Forelimb muscle (tissue), 1 donor: ENCODE measurements around the gene GOLGA6D. TPM values are rescaled to one million over a fixed set of nuclear protein-coding genes. Genes with fewer than 3 reads are reported as not detected.
"Not testable (repeated sequence)": the region's sequence is repeated elsewhere in the genome, so short reads cannot be mapped to it uniquely, and the experiment has no call there.

ENCODE experiments used
- DNase-seq: peaks from one replicate; pipeline ENCODE4 v3.0.0-alpha.2; 2013; ENCODE audit warnings: low read depth
- polyA plus RNA-seq: library from polyadenylated mRNA; unstranded; fragments of 120-200 nt; gene quantifications from one replicate; pipeline ENCODE4 v1.2.1, GENCODE V29; 2013; ENCODE audit not compliant: insufficient read length

The GOLGA6D gene
- polyA plus RNA-seq: 0.30 TPM

GRCh38 chr15:75282572-75282971 is at the start of gene GOLGA6D:
GOLGA6D (plus strand) TSS chr15:75282835; CDS start chr15:75282876, 41 bp downstream.
- not testable (repeated sequence) for DNase-seq

GRCh38 chr15:75233504-75234190 is 49.0 kb upstream of the GOLGA6D start:
- no peak for DNase-seq

GRCh38 chr15:75234191-75234810 is 48.3 kb upstream of the GOLGA6D start:
- DNase-seq: no peak

GRCh38 chr15:75235051-75235673 is 47.5 kb upstream of the GOLGA6D start:
- no peak for DNase-seq

GRCh38 chr15:75235760-75236729 is 46.6 kb upstream of the GOLGA6D start:
- no peak for DNase-seq

- no peak for DNase-seq
Measured at GRCh38 chr15:75237316-75237982, 45.2 kb upstream of the GOLGA6D start.

GRCh38 chr15:75238150-75238549 is 44.5 kb upstream of the GOLGA6D start:
- no peak for DNase-seq

GRCh38 chr15:75245741-75246140 is 36.9 kb upstream of the GOLGA6D start:
- DNase-seq: not testable (repeated sequence)

- DNase-seq: not testable (repeated sequence)
Measured at GRCh38 chr15:75248991-75249390, 33.6 kb upstream of the GOLGA6D start.

GRCh38 chr15:75249726-75250125 is 32.9 kb upstream of the GOLGA6D start:
- no peak for DNase-seq

GRCh38 chr15:75251343-75251742 is 31.3 kb upstream of the GOLGA6D start:
- DNase-seq: not testable (repeated sequence)

- not testable (repeated sequence) for DNase-seq
Measured at GRCh38 chr15:75252285-75252684, 30.4 kb upstream of the GOLGA6D start.

GRCh38 chr15:75258034-75258433 is 24.6 kb upstream of the GOLGA6D start, which contains the start of gene GOLGA6C:
GOLGA6C (plus strand) TSS chr15:75258334; CDS start chr15:75258599, 265 bp downstream.
- not testable (repeated sequence) for DNase-seq

GRCh38 chr15:75258620-75259343 is 23.9 kb upstream of the GOLGA6D start:
- DNase-seq: not testable (repeated sequence)

GRCh38 chr15:75259873-75260272 is 22.8 kb upstream of the GOLGA6D start:
- not testable (repeated sequence) for DNase-seq

GRCh38 chr15:75273751-75274359 is 8.8 kb upstream of the GOLGA6D start:
- not testable (repeated sequence) for DNase-seq

GRCh38 chr15:75274509-75275107 is 8.0 kb upstream of the GOLGA6D start:
- not testable (repeated sequence) for DNase-seq

GRCh38 chr15:75275617-75276016 is 7.0 kb upstream of the GOLGA6D start:
- not testable (repeated sequence) for DNase-seq

- DNase-seq: not testable (repeated sequence)
Measured at GRCh38 chr15:75278497-75278896, 4.1 kb upstream of the GOLGA6D start.
